ENCODE data around the gene NXPH1.

NXPH1 gene

DNA sequence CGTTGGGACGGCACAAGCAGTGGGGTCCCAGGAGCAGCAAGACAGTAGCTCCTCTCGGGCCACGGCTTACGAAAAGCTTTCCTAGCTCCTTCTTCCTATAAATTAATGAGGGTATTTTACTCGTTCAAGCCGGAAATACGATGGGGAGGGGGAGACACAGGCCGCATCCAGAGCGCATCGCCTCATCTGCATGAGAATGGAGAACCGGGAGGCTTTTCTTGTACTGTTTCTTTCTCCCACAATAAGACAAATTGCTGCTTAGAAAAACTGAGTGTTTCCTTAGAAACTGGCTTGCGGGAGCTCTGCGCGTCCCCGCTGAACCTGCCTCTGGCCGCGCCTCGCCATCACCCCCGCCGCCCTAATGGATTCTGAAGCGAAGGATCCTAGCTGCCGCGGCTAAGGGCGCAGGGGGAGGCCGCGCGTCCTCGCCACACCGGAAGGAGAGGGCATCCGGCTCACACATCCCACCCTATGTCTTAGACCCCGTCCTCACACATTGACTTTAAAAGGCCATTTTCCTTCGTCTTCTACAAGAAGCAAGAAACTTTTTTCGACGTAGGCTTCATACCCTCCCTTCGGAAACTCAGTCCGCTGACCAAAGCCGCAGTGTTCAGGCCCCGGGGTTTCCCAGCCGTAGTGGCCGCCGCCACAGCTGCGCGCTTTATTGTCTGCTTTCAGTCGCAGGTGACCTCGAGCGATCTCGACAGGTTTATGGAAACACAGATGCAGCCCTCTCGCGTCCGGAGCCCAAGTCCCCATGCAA lies 8.8 kb downstream of the NXPH1 start:
- in situ Hi-C loops (cut with MboI; ENCODE audit: low pct_unique_long_range_greater_than_20kb, low sequenced_read_pairs, unreplicated experiment) = loop anchor here (25.0 kb wide), 1 partner anchor 270 kb away; no protein-coding TSS in a partner anchor
- TF ChIP-seq, protein P1, sequence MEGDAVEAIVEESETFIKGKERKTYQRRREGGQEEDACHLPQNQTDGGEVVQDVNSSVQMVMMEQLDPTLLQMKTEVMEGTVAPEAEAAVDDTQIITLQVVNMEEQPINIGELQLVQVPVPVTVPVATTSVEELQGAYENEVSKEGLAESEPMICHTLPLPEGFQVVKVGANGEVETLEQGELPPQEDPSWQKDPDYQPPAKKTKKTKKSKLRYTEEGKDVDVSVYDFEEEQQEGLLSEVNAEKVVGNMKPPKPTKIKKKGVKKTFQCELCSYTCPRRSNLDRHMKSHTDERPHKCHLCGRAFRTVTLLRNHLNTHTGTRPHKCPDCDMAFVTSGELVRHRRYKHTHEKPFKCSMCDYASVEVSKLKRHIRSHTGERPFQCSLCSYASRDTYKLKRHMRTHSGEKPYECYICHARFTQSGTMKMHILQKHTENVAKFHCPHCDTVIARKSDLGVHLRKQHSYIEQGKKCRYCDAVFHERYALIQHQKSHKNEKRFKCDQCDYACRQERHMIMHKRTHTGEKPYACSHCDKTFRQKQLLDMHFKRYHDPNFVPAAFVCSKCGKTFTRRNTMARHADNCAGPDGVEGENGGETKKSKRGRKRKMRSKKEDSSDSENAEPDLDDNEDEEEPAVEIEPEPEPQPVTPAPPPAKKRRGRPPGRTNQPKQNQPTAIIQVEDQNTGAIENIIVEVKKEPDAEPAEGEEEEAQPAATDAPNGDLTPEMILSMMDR (IDR thresholded peaks at IDR 0.05; ENCODE audit: extremely low read depth, insufficient read depth, missing control alignments) = no peak
- DNase-seq (ENCODE audit: low spot score) = no peak

DNA sequence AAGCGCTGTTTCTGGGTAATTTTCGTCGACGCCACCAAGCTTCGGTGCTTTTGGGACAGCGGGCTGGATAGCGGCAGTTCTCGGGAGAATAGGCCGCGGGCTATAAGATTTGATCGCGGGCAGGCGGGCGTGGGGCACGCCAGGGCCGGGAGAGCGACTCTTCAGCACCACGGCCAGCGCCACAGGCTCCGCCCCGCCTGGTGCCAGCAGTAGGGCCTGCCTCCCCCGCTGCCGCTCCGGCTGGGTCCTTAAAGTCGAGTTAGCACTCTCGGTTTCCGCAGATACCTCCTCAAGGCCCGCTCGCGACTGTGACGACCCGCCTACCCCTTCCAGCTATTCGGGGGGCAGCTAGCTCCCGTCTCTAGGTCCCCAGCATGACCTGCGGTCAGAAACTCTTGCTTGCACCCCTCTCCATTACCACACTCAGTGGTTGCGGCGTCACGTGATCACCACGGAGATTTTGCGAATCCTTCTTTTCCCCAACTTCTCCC lies 9.4 kb downstream of the NXPH1 start:
- peak; percentile 57 for DNase-seq (ENCODE audit: low spot score)
- in situ Hi-C loops (cut with MboI; ENCODE audit: low pct_unique_long_range_greater_than_20kb, low sequenced_read_pairs, unreplicated experiment) = loop anchor here (25.0 kb wide), 1 partner anchor 269 kb away; no protein-coding TSS in a partner anchor
- TF ChIP-seq, protein P1 (IDR thresholded peaks at IDR 0.05; ENCODE audit: extremely low read depth, insufficient read depth, missing control alignments) = no peak

DNA sequence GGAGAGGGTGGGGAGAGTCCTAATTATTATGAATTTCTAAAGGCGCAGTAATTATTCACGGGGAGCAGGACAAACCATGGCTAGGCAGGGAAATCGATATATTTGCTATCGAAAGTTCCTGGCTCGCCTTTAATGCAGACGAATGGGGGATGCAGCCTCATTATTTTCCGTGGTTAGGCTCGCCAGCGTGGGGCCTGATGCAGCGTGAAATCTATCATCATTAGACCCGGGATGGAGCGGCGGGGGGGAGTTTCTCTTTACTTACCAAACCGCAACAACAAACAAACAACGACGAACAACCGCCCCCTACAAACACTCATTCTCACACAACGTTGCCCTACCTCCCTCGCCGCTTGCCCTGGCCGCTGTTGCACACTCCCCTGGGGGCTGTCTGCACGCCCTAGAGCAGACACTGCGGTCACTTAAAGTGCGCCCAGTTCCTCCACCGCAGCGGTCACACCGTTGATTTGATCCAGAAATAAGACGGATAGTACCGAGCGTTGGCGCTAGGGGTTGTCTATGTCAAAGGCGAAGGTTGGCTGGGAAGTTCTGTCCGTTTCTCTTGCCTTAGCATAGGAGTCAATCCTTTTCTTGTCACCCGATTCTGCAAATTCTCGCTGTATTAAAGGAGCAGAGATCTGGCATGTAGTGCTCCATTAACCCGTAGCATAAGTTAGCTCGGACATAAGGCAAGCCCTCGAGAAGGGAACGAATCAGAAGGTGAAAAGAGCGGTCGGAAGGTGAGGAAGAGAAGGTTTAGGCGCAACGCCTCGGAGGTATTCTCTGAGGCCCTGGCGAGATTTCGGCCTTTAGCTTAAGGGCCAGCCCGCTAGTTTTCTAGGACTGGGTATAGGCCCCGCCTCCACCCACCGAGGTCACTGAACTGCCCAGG lies 10.4 kb downstream of the NXPH1 start:
- TF ChIP-seq, protein P1 (IDR thresholded peaks at IDR 0.05; ENCODE audit: extremely low read depth, insufficient read depth, missing control alignments) = no peak
- in situ Hi-C loops (cut with MboI; ENCODE audit: low pct_unique_long_range_greater_than_20kb, low sequenced_read_pairs, unreplicated experiment) = loop anchor here (25.0 kb wide), 1 partner anchor 268 kb away; no protein-coding TSS in a partner anchor
- DNase-seq (ENCODE audit: low spot score) = no peak

DNA sequence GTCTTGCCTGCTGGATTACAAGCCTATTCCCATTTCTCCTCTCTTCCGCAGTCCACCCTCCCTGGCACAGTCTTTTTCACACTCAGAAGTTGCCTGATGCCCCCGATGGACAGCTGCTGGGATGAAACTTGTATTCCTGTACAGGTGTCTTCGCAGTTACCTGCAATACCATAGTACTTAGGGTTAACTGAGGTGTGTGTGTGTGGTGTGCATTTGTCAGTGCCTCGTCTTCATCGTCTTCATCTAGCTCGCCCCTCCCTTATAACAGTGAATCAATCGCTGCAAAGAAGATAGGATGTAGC lies 11.0 kb downstream of the NXPH1 start:
- DNase-seq (ENCODE audit: low spot score) = no peak
- in situ Hi-C loops (cut with MboI; ENCODE audit: low pct_unique_long_range_greater_than_20kb, low sequenced_read_pairs, unreplicated experiment) = loop anchor here (25.0 kb wide), 1 partner anchor 268 kb away; no protein-coding TSS in a partner anchor
- TF ChIP-seq, protein P1 (IDR thresholded peaks at IDR 0.05; ENCODE audit: extremely low read depth, insufficient read depth, missing control alignments) = no peak

DNA sequence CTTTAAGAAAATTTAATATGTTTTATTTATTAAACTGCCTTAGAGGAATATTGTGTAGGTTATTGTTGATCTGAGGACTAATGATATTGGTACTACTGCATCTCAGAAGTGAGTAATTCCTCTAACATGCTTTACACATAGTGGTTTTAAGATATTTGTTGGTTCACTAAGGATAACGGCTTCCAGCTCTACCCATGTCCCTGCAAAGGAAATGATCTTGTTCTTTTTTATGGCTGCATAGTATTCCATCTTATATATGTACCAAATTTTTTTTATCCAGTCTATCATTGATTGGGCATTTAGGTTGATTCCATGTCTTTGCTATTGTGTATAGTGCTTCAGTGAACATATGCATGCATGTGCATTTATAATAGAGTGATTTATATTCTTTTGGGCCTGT lies 20.1 kb downstream of the NXPH1 start:
- in situ Hi-C loops (cut with MboI; ENCODE audit: low pct_unique_long_range_greater_than_20kb, low sequenced_read_pairs, unreplicated experiment) = no loop called here

DNA sequence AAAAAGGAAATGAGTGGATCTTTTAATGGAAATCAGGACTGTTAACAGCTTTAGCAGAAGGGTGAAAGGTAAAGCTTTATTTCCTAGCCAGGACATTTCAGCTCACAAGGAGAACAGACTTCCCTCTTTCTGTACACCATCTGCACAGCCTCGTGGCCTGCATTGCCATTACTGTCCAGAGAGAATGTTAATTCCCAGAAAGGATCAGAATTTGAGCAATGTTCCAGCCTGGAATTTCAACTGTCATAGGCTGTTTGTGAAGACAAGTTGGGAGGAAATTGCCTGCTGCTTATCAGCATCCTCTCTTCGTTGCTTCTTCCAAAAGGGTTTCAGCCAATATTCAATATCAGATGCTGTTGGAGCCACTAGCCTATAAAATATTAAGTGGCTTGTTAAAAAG lies 22.0 kb downstream of the NXPH1 start:
- in situ Hi-C loops (cut with MboI; ENCODE audit: low pct_unique_long_range_greater_than_20kb, low sequenced_read_pairs, unreplicated experiment) = no loop called here
- DNase-seq (ENCODE audit: low spot score) = no peak
- TF ChIP-seq, protein P1 (IDR thresholded peaks at IDR 0.05; ENCODE audit: extremely low read depth, insufficient read depth, missing control alignments) = no peak

More for the DNA sequence above, 20.1 kb downstream of the NXPH1 start:
- DNase-seq (ENCODE audit: low spot score) = no peak
- TF ChIP-seq, protein P1 (IDR thresholded peaks at IDR 0.05; ENCODE audit: extremely low read depth, insufficient read depth, missing control alignments) = no peak

Data from GM13977 (cell line).